Gastrocnemius medialis (tissue), 4 donors: ENCODE data around the gene OPN1SW.

ENCODE experiments used
- POLR2A ChIP-seq, 2 donors: fragments of 450-650 bp; IDR thresholded peaks; one replicate each; pipeline ENCODE4 v1.6.1; 2017; ENCODE audit warnings: antibody characterized with exemption in 2 of 2, mild to moderate bottlenecking in 2 of 2, moderate library complexity in 2 of 2
- TF ChIP-seq, protein P1 (sequence below), 5 experiments: fragments of 450-650 bp in 3 of 5; fragments of 200-600 bp in 2 of 5; sonication (generic) in 2 of 5; IDR thresholded peaks in 4 of 5; conservative IDR thresholded peaks in 1 of 5; 1 replicate in 4 of 5; 2 replicates in 1 of 5; pipeline ENCODE4 v1.5.1; 2016 to 2019; ENCODE audit warnings: antibody characterized with exemption in 5 of 5, mild to moderate bottlenecking in 3 of 5, moderate library complexity in 3 of 5

- TF ChIP-seq, protein P1, sequence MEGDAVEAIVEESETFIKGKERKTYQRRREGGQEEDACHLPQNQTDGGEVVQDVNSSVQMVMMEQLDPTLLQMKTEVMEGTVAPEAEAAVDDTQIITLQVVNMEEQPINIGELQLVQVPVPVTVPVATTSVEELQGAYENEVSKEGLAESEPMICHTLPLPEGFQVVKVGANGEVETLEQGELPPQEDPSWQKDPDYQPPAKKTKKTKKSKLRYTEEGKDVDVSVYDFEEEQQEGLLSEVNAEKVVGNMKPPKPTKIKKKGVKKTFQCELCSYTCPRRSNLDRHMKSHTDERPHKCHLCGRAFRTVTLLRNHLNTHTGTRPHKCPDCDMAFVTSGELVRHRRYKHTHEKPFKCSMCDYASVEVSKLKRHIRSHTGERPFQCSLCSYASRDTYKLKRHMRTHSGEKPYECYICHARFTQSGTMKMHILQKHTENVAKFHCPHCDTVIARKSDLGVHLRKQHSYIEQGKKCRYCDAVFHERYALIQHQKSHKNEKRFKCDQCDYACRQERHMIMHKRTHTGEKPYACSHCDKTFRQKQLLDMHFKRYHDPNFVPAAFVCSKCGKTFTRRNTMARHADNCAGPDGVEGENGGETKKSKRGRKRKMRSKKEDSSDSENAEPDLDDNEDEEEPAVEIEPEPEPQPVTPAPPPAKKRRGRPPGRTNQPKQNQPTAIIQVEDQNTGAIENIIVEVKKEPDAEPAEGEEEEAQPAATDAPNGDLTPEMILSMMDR (IDR thresholded peaks at IDR 0.05 in 4 of 5, conservative IDR thresholded peaks at IDR 0.05 in 1 of 5) = no peak
- TF ChIP-seq POLR2A (IDR thresholded peaks at IDR 0.05) = no peak
Measured at GRCh38 chr7:128801003-128801402, 25.4 kb upstream of the OPN1SW start.
